NCI-H2081 treated with DMSO at 0.1 percent for 48 hours (cell line): Measurements from ENCODE around the gene DNAL4.

Experiments
- DNase-seq: peaks from one replicate; lab custom pipeline; 2025; lab: John Stamatoyannopoulos, UW

The DNAL4 gene

GRCh38 chr22:38740116-38740723, 53.7 kb downstream of the DNAL4 start:
- DNase-seq: no peak

- no peak for DNase-seq
Observed at GRCh38 chr22:38739300-38740055, 54.5 kb downstream of the DNAL4 start.

- DNase-seq: no peak
Observed at GRCh38 chr22:38738475-38739070, 55.4 kb downstream of the DNAL4 start.

- no peak for DNase-seq
Observed at GRCh38 chr22:38737302-38738060, 56.5 kb downstream of the DNAL4 start.

GRCh38 chr22:38736257-38736570, 57.7 kb downstream of the DNAL4 start:
- DNase-seq: no peak

GRCh38 chr22:38735465-38736256, 58.3 kb downstream of the DNAL4 start:
- no peak for DNase-seq

GRCh38 chr22:38735126-38735464, 58.8 kb downstream of the DNAL4 start:
- no peak for DNase-seq

GRCh38 chr22:38734421-38735100, 59.4 kb downstream of the DNAL4 start:
- no peak for DNase-seq

GRCh38 chr22:38733724-38734381, 60.1 kb downstream of the DNAL4 start:
- DNase-seq: no peak

GRCh38 chr22:38733329-38733723, 60.6 kb downstream of the DNAL4 start:
- DNase-seq: no peak

GRCh38 chr22:38732251-38732815, 61.6 kb downstream of the DNAL4 start:
- no peak for DNase-seq

- DNase-seq: no peak
Observed at GRCh38 chr22:38731703-38732161, 62.2 kb downstream of the DNAL4 start.

GRCh38 chr22:38730411-38730871, 63.5 kb downstream of the DNAL4 start:
- DNase-seq: no peak

- DNase-seq: no peak
Observed at GRCh38 chr22:38729946-38730345, 64.0 kb downstream of the DNAL4 start.

- DNase-seq: no peak
Observed at GRCh38 chr22:38728871-38729796, 64.8 kb downstream of the DNAL4 start.
